Muscle layer of duodenum (tissue), 2 donors: ENCODE measurements around the gene THAP3.
"Not testable (repeated sequence)": the region's sequence is repeated elsewhere in the genome, so short reads cannot be mapped to it uniquely, and the experiment has no call there.

ENCODE experiments used
- H3K27ac ChIP-seq: one replicate; pipeline ENCODE4 v1.7.0; 2013; ENCODE audit warnings: mild to moderate bottlenecking, low read length
- H3K27me3 ChIP-seq: one replicate; pipeline ENCODE4 v1.7.0; 2013; ENCODE audit warnings: low read depth, mild to moderate bottlenecking, control low read depth, low read length
- H3K36me3 ChIP-seq, 2 donors: one replicate each; pipeline ENCODE4 v1.7.0; 2013; ENCODE audit warnings: low read length in 2 of 2, control low read depth in 1 of 2, mild to moderate bottlenecking in 1 of 2; ENCODE audit not compliant: insufficient read depth in 2 of 2, control insufficient read depth in 1 of 2
- H3K4me1 ChIP-seq, 2 donors: one replicate each; pipeline ENCODE4 v1.7.0; 2013; ENCODE audit warnings: low read length in 2 of 2, mild to moderate bottlenecking in 2 of 2, control low read depth in 1 of 2, moderate library complexity in 1 of 2; ENCODE audit not compliant: insufficient read depth in 2 of 2, control insufficient read depth in 1 of 2
- H3K4me3 ChIP-seq, 2 donors: one replicate each; pipeline ENCODE4 v1.7.0; 2013; ENCODE audit warnings: low read length in 2 of 2, low read depth in 1 of 2, mild to moderate bottlenecking in 1 of 2
- H3K9me3 ChIP-seq, 2 donors: one replicate each; pipeline ENCODE4 v1.7.0; 2013; ENCODE audit warnings: low read length in 2 of 2, control low read depth in 1 of 2, mild to moderate bottlenecking in 1 of 2; ENCODE audit not compliant: control insufficient read depth in 1 of 2
- donor health status: healthy.

Gene THAP3

GRCh38 chr1:6630027-6630426 lies 5.4 kb downstream of the THAP3 start:
- Histone ChIP-seq H3K27me3 (no peaks in the 10 kb centered on the region), H3K9me3 (no peaks in the 10 kb centered on the region), H3K4me1 (peaks cover 0 to 14% of the 10 kb centered on the region in 2 donors), H3K36me3 (peaks cover 23 to 38% of the 10 kb centered on the region in 2 donors), H3K27ac (no peak overlapping the region), H3K4me3 (no peak overlapping the region)

GRCh38 chr1:6631058-6631457 lies 6.4 kb downstream of the THAP3 start:
- peaks cover 27 to 43% of the 10 kb centered on the region in 2 donors for H3K36me3 ChIP-seq
- H3K4me3 ChIP-seq: no peak overlapping the region
- H3K9me3 ChIP-seq: no peaks in the 10 kb centered on the region
- peaks cover 0 to 12% of the 10 kb centered on the region in 2 donors for H3K4me1 ChIP-seq
- H3K27me3 ChIP-seq: no peaks in the 10 kb centered on the region
- no peak overlapping the region for H3K27ac ChIP-seq

- H3K27me3 ChIP-seq: no peaks in the 10 kb centered on the region
- H3K4me3 ChIP-seq: no peak overlapping the region
- peaks cover 45 to 57% of the 10 kb centered on the region in 2 donors for H3K36me3 ChIP-seq
- no peak overlapping the region for H3K27ac ChIP-seq
- no peaks in the 10 kb centered on the region for H3K9me3 ChIP-seq
- H3K4me1 ChIP-seq: no peaks in the 10 kb centered on the region
These were observed 8.2 kb downstream of the THAP3 start for GRCh38 chr1:6632588-6633514.

GRCh38 chr1:6634371-6635052 lies 9.8 kb downstream of the THAP3 start:
- peaks cover 48 to 60% of the 10 kb centered on the region in 2 donors for H3K36me3 ChIP-seq
- H3K27ac ChIP-seq: no peak overlapping the region
- no peaks in the 10 kb centered on the region for H3K27me3 ChIP-seq
- H3K9me3 ChIP-seq: no peaks in the 10 kb centered on the region
- H3K4me1 ChIP-seq: no peaks in the 10 kb centered on the region
- no peak overlapping the region for H3K4me3 ChIP-seq

- Histone ChIP-seq H3K4me1 (no peaks in the 10 kb centered on the region), H3K9me3 (no peaks in the 10 kb centered on the region), H3K27ac (no peak overlapping the region), H3K36me3 (peaks cover 51 to 60% of the 10 kb centered on the region in 2 donors), H3K27me3 (no peaks in the 10 kb centered on the region), H3K4me3 (no peak overlapping the region)
These were observed 10.7 kb downstream of the THAP3 start for GRCh38 chr1:6635161-6635909.

- Histone ChIP-seq H3K27me3 (no peaks in the 10 kb centered on the region), H3K4me1 (no peaks in the 10 kb centered on the region), H3K4me3 (no peak overlapping the region), H3K9me3 (no peaks in the 10 kb centered on the region), H3K36me3 (peaks cover 51 to 61% of the 10 kb centered on the region in 2 donors), H3K27ac (no peak overlapping the region)
These were observed 11.5 kb downstream of the THAP3 start for GRCh38 chr1:6635910-6636760.

- H3K36me3 ChIP-seq: peaks cover 55 to 65% of the 10 kb centered on the region in 2 donors
- H3K27ac ChIP-seq, H3K9me3 ChIP-seq, H3K4me1 ChIP-seq, H3K27me3 ChIP-seq, H3K4me3 ChIP-seq: not testable (repeated sequence)
These were observed 12.1 kb downstream of the THAP3 start for GRCh38 chr1:6636778-6637177.

GRCh38 chr1:6637770-6638169 lies 13.1 kb downstream of the THAP3 start:
- H3K36me3 ChIP-seq: peaks cover 57 to 62% of the 10 kb centered on the region in 2 donors
- H3K9me3 ChIP-seq: no peaks in the 10 kb centered on the region
- no peaks in the 10 kb centered on the region for H3K4me1 ChIP-seq
- H3K4me3 ChIP-seq: no peak overlapping the region
- H3K27me3 ChIP-seq: no peaks in the 10 kb centered on the region
- H3K27ac ChIP-seq: no peak overlapping the region

GRCh38 chr1:6638226-6638625 lies 13.6 kb downstream of the THAP3 start:
- H3K27ac ChIP-seq: no peak overlapping the region
- no peaks in the 10 kb centered on the region for H3K9me3 ChIP-seq
- peaks cover 52 to 57% of the 10 kb centered on the region in 2 donors for H3K36me3 ChIP-seq
- no peaks in the 10 kb centered on the region for H3K27me3 ChIP-seq
- no peaks in the 10 kb centered on the region for H3K4me1 ChIP-seq
- H3K4me3 ChIP-seq: no peak overlapping the region

- H3K27me3 ChIP-seq, H3K27ac ChIP-seq, H3K9me3 ChIP-seq, H3K4me3 ChIP-seq, H3K4me1 ChIP-seq: not testable (repeated sequence)
- H3K36me3 ChIP-seq: peaks cover 62 to 64% of the 10 kb centered on the region in 2 donors
These were observed 16.2 kb downstream of the THAP3 start for GRCh38 chr1:6640867-6641266.
